ENCODE measurements around the gene AQP6.

AQP6 gene

DNA sequence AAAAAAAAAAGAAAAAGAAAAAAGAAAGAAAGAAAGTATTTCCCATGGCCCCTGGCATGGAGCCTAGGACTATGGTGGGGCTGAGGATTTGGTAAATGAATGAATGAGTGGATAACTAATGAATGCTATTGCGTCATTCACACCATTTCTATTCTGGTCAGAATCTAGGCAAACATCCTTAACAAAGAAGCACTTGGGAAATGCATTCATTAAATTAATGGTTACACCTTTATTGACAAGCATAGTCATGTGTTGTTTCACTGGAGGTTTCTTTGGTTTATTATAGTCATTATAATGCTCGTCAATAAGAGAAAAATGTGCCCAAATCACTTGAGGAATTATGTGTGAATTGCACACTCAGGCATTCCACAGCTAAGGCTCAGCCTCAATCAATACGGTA is 35.8 kb upstream of the AQP6 start:
- no peak overlapping the region for H3K27ac ChIP-seq (ENCODE audit: low read depth, low read length, poor library complexity, severe bottlenecking)
- no peak overlapping the region for H2AFZ ChIP-seq (ENCODE audit: low read length)
- no peak overlapping the region for H3K9ac ChIP-seq (ENCODE audit: low read length)
- no peaks in the 10 kb centered on the region for H3K9me3 ChIP-seq (ENCODE audit: low read length)
- no peaks in the 10 kb centered on the region; the same call in 1 of the 2 replicates for H3K27me3 ChIP-seq (ENCODE audit: insufficient read depth, low read length)
- H3K36me3 ChIP-seq (ENCODE audit: insufficient read depth, low read length) = no peaks in the 10 kb centered on the region; the same call in 1 of the 2 replicates
- H3K79me2 ChIP-seq (ENCODE audit: insufficient read depth, low read length) = no peaks in the 10 kb centered on the region
- no peaks in the 10 kb centered on the region for H4K20me1 ChIP-seq (ENCODE audit: insufficient read depth, low read length)
- H3K4me3 ChIP-seq (ENCODE audit: low read depth, low read length, poor library complexity, severe bottlenecking) = no peak overlapping the region
- TF ChIP-seq EZH2 (IDR thresholded peaks at IDR 0.05; ENCODE audit: borderline replicate concordance, low read length) (no peak), CTCF (IDR thresholded peaks at IDR 0.05; ENCODE audit: low read length) (no peak)
- no peak overlapping the region for H3K4me2 ChIP-seq (ENCODE audit: low read length)
- peaks cover 5% of the 10 kb centered on the region for H3K4me1 ChIP-seq (ENCODE audit: insufficient read depth, low read length, severe bottlenecking)
- no peaks in the 10 kb centered on the region for H3F3A ChIP-seq (ENCODE audit: insufficient read depth, low read length)
- no peaks in the 10 kb centered on the region for H3K9me2 ChIP-seq (ENCODE audit: low read depth, low read length)

DNA sequence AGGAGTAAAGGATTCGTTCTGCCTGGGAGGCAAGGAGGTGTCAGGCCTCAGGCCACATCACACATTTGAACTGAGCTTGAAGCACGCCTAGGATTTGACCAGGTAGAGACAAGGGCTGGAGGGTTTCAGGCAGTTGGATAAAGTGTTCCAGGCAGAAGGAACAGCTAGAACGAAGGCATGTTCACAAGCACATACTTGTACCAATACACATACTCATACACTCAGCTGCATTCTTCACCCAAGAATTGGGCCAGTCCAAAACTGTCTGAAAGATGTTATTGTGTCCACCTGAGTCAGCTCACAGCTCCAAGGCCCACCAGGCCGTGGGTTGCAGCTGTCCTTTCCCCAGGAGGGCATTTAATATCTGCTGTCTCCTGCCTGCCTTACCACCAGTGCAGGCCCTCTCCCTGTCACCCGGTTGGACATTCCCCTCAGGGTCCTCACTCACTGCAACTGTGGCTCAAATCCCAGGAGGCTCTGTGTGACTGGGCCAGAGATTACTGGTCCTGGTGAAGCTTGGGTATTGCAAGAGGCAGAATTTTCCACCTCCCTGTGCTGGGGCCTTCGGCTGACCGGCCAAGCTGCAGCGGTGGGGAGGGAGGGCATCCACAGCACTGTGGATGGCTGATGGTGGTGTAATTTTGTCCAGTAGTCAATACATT is 35.0 kb upstream of the AQP6 start:
- H3K79me2 ChIP-seq (ENCODE audit: insufficient read depth, low read length) = no peaks in the 10 kb centered on the region
- no peak overlapping the region for H3K4me2 ChIP-seq (ENCODE audit: low read length)
- no peaks in the 10 kb centered on the region; the same call in 1 of the 2 replicates for H3K27me3 ChIP-seq (ENCODE audit: insufficient read depth, low read length)
- no peaks in the 10 kb centered on the region for H3K9me3 ChIP-seq (ENCODE audit: low read length)
- no peak overlapping the region for H3K4me3 ChIP-seq (ENCODE audit: low read depth, low read length, poor library complexity, severe bottlenecking)
- no peaks in the 10 kb centered on the region for H3F3A ChIP-seq (ENCODE audit: insufficient read depth, low read length)
- H3K4me1 ChIP-seq (ENCODE audit: insufficient read depth, low read length, severe bottlenecking) = peaks cover 13% of the 10 kb centered on the region
- H4K20me1 ChIP-seq (ENCODE audit: insufficient read depth, low read length) = no peaks in the 10 kb centered on the region
- no peaks in the 10 kb centered on the region; the same call in 1 of the 2 replicates for H3K36me3 ChIP-seq (ENCODE audit: insufficient read depth, low read length)
- H3K9ac ChIP-seq (ENCODE audit: low read length) = no peak overlapping the region
- TF ChIP-seq EZH2 (IDR thresholded peaks at IDR 0.05; ENCODE audit: borderline replicate concordance, low read length) (no peak), CTCF (IDR thresholded peaks at IDR 0.05; ENCODE audit: low read length) (no peak)
- no peak overlapping the region for H3K27ac ChIP-seq (ENCODE audit: low read depth, low read length, poor library complexity, severe bottlenecking)
- no peaks in the 10 kb centered on the region for H3K9me2 ChIP-seq (ENCODE audit: low read depth, low read length)
- no peak overlapping the region for H2AFZ ChIP-seq (ENCODE audit: low read length)

DNA sequence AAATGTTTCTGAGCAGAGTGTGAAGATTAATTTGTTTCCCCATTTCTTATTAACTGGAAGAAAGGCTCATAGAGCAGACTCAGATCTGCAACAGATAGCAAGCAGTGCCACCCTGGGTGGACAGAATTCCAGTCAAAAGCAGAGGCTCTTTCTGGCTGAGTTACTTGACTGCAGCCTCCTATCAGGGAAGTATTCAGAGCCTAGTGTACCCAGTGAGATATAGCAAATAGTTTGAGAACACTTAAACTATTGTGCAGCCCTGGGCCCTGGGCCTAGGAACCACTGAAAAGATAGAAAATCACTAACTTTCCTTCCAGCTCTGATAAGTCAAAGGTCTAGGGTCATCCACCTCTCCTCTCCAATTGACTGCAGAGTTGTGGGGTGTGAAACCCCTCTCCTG is 33.4 kb upstream of the AQP6 start:
- Histone ChIP-seq H4K20me1 (ENCODE audit: insufficient read depth, low read length) (no peaks in the 10 kb centered on the region), H3K4me3 (ENCODE audit: low read depth, low read length, poor library complexity, severe bottlenecking) (no peak overlapping the region), H3F3A (ENCODE audit: insufficient read depth, low read length) (no peaks in the 10 kb centered on the region), H3K27ac (ENCODE audit: low read depth, low read length, poor library complexity, severe bottlenecking) (no peak overlapping the region), H3K9me3 (ENCODE audit: low read length) (no peaks in the 10 kb centered on the region), H3K79me2 (ENCODE audit: insufficient read depth, low read length) (no peaks in the 10 kb centered on the region), H3K27me3 (ENCODE audit: insufficient read depth, low read length) (no peaks in the 10 kb centered on the region; the same call in 1 of the 2 replicates), H2AFZ (ENCODE audit: low read length) (no peak overlapping the region), H3K4me2 (ENCODE audit: low read length) (no peak overlapping the region), H3K9ac (ENCODE audit: low read length) (no peak overlapping the region), H3K9me2 (ENCODE audit: low read depth, low read length) (no peaks in the 10 kb centered on the region), H3K4me1 (ENCODE audit: insufficient read depth, low read length, severe bottlenecking) (peaks cover 14% of the 10 kb centered on the region), H3K36me3 (ENCODE audit: insufficient read depth, low read length) (no peaks in the 10 kb centered on the region; the same call in 1 of the 2 replicates)
- TF ChIP-seq EZH2 (IDR thresholded peaks at IDR 0.05; ENCODE audit: borderline replicate concordance, low read length) (no peak), CTCF (IDR thresholded peaks at IDR 0.05; ENCODE audit: low read length) (no peak)

All from OCI-LY1 (cell line).